GM11168 (cell line): ENCODE data around the gene FSTL4.
"Not testable (repeated sequence)": the region's sequence is repeated elsewhere in the genome, so short reads cannot be mapped to it uniquely, and the experiment has no call there.

ENCODE experiments used
- in situ Hi-C: fragments of 300-500 bp; cut with MboI; formaldehyde crosslinking; loops from one replicate; pipeline ENCODE4 v1.12.0; 2022; ENCODE audit warnings: low sequenced_read_pairs; ENCODE audit not compliant: unreplicated experiment

Gene FSTL4

GRCh38 chr5:133396187-133396741 is 216.1 kb downstream of the FSTL4 start:
- in situ Hi-C loops: no loop called here

GRCh38 chr5:133395207-133395606 is 217.1 kb downstream of the FSTL4 start:
- in situ Hi-C loops: not testable (repeated sequence)

- in situ Hi-C loops: not testable (repeated sequence)
These were observed 217.9 kb downstream of the FSTL4 start for GRCh38 chr5:133394477-133394817.

- in situ Hi-C loops: no loop called here
These were observed 218.4 kb downstream of the FSTL4 start for GRCh38 chr5:133393776-133394476.

- in situ Hi-C loops: no loop called here
These were observed 219.9 kb downstream of the FSTL4 start for GRCh38 chr5:133392448-133392847.

DNA sequence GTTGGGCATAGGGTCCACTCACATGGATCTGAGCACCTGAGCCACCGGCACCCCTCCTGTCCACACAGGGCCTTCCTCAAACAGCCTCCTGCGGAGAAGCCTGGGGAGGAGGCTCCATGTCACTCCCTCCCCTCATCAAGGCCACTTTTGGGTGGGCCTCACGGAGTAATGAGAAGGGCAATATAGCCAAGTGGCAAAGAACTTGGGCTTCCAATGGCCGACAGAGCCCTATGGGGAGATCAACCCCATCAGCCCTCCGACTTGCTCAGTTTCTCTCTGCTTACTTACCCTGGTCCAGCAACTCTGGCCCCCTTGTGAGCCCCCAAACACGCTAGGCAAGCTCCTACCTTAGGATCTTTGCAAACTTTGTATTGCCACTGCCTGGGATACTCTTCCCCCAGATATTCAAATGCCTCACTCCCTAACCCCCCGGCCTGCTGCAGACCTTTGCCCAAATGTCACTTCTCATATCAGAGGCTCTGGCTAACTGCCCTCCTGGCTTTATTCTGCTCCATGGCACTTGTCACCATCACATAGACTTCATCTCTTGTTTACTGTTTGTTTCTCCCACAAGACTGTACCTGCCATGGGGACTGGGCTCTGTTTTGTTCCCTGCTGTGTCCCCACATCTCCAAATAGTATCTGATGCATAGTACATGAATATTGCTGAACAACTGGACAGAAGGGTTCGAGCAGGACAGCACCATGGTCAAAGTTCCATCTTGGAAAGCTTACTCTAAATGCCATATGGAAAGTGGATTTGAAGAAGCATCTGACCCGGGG is 220.8 kb downstream of the FSTL4 start:
- in situ Hi-C loops: no loop called here

GRCh38 chr5:133390416-133391353 is 221.7 kb downstream of the FSTL4 start:
- in situ Hi-C loops: no loop called here

GRCh38 chr5:133389066-133389590 is 223.2 kb downstream of the FSTL4 start:
- in situ Hi-C loops: no loop called here

DNA sequence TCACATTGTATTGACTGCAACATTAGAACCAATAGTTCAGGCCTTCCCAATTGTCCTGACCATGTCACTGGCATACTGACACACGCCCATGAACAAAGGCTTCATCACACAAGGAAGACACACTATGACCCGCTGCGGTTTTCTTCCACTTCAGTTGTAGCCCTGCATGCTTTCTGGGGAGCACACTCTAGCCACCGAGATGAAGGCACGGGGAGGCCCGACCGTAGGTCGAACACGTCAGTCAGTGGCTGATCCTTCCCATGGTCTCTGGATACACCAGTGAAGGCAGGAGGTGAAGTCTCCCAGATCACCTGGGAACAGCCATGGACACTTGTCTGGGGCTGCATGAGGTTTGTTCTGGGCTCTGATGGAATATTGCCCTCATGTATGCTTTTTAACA is 224.7 kb downstream of the FSTL4 start:
- in situ Hi-C loops: no loop called here

DNA sequence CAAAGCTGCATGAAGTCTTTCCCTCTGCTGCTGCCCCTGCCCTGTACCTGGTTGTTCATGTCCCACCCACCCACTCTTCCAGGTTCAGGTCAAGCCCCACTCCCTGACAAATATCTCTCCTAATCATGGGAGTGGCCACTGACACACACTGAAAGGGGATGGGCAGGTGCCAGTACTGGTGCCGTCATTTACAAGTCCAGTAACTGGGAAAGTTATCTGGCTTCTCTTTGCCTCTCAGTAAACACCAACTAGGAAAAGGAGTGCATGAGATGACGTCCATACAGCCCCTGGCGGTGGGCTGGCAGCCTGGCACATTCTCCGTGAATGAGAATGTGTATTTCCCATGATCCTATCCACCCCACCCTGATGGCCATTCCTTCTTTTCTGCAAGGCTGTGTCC is 225.2 kb downstream of the FSTL4 start:
- in situ Hi-C loops: no loop called here

- in situ Hi-C loops: no loop called here
These were observed 225.7 kb downstream of the FSTL4 start for GRCh38 chr5:133386662-133387061.

DNA sequence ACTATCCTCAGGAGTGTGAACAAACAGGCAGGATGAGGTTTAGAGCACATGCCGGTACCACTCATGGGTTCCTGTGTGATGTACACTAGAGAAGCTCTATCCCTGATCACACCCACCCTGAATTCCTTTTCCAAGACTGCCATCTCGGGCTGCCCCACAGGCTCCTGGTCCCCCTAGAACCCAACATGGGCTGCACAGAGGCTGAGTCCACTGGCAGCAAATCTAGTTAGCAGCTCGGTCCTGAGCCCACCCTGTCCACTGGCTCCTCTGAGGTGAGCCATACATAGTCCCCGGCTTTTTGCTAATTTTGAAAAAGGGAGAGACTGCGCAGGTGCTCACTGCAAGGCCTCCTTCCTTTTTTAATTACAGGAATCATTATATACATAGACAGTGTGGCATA is 227.0 kb downstream of the FSTL4 start:
- in situ Hi-C loops: no loop called here

- in situ Hi-C loops: no loop called here
These were observed 227.4 kb downstream of the FSTL4 start for GRCh38 chr5:133384903-133385302.

- in situ Hi-C loops: no loop called here
These were observed 228.1 kb downstream of the FSTL4 start for GRCh38 chr5:133384120-133384855.

DNA sequence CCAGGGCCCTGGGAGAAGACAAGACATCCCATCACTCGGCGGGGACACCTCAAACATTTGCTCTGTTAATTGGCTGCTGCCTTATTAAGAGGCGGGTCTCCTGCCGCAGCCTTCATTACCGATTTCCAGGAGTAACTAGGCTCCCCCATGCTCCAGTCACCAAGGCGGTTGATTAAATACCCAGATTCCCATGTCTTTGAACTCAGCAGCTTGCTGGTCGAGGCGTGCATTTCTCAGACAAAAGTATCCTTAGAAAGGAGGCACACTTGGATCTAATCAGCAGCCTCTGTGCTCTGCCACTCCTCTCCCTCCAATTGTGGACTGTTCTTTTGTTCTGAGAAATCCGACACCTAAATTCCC is 228.8 kb downstream of the FSTL4 start:
- in situ Hi-C loops: no loop called here

DNA sequence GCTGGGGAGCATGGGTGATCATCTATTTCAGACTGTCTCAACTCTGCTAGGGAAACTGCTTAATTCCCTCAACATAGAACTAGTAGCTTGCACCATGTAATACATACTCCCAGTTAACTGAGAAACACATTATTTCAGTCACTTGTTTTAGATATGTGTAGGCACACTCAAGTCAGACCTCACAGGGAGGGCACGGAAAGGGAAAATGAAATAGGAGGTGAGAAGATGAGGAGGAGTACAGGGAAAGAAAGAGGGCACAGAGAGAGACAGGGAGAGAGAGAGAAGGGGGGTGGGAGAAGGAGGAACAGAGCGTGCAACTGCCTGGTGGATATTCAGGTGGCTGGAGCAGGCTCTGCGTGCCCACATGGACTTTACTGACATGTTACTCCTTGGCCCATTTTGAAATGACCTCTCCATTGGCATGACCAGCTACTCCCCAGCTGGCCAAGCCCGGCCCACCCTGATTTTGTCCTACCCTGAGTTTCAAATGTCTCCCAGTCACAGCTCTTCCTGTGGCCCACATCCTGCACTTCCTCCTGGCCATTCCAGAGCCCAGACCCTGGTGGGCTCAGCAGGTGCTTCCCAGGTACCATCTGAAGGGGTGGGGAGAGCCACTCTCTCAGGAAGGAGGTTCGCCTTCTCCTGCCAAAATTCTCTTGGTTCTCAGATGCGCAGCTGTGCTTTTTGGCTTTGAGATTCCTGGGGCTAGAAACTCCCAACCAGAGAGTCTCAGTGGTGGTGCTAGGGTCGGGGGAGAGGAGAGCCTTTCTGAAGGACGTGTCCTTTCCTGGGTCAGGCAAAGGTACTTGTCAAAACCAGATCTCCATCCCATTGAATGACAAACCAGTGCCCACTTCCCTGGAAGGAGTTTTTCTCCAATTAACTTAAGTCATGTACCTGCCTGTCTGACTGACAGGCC is 229.4 kb downstream of the FSTL4 start:
- in situ Hi-C loops: no loop called here

GRCh38 chr5:133381571-133382365 is 230.6 kb downstream of the FSTL4 start:
- in situ Hi-C loops: no loop called here

DNA sequence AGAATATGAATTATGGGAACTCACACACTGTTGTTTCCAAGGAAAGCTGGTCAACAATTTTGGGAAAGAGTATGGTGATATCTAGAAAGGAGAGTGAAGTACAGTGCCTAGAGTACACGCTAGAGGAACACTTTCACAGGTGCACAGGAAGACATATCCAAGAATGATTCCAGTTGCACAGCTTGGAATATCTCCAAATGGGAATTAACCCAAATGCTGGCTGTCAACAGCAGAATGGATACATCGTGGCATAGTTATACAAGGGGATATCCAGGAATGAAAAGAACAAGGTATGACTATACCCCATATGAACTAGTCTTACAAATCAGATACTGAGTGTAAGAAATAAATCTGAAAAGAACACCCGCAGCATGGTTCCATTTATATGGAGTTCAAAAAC is 231.3 kb downstream of the FSTL4 start:
- in situ Hi-C loops: no loop called here
